ENCODE data around the gene RASGRP4.

The RASGRP4 gene

GRCh38 chr19:38395381-38396114 is 30.5 kb downstream of the RASGRP4 start:
- no peak overlapping the region for H3K4me3 ChIP-seq (ENCODE audit: insufficient read length, low read depth)
- peaks cover 11% of the 10 kb centered on the region for H3K36me3 ChIP-seq (ENCODE audit: insufficient read depth, insufficient read length, low read length)
- DNase-seq (ENCODE audit: low read depth, low spot score), result no peak
- H3K9me3 ChIP-seq (ENCODE audit: insufficient read depth, low read length), result no peaks in the 10 kb centered on the region
- peaks cover 6% of the 10 kb centered on the region for H3K27me3 ChIP-seq (ENCODE audit: insufficient read depth, insufficient read length)
- TF ChIP-seq SUZ12 (IDR thresholded peaks at IDR 0.05; ENCODE audit: extremely low read depth, insufficient read depth, insufficient read length) (no peak), YY1 (IDR thresholded peaks at IDR 0.05; ENCODE audit: insufficient read depth, insufficient read length) (no peak), ZNF274 (IDR thresholded peaks at IDR 0.05; ENCODE audit: low read depth, low read length) (no peak)
- H3K4me1 ChIP-seq (ENCODE audit: insufficient read depth, insufficient read length), result peaks cover 7% of the 10 kb centered on the region
- no peak overlapping the region for H3K9ac ChIP-seq (ENCODE audit: insufficient read length, low read depth)

- Histone ChIP-seq H3K9me3 (ENCODE audit: insufficient read depth, low read length) (no peaks in the 10 kb centered on the region), H3K36me3 (ENCODE audit: insufficient read depth, insufficient read length, low read length) (peaks cover 11% of the 10 kb centered on the region), H3K4me1 (ENCODE audit: insufficient read depth, insufficient read length) (peaks cover 7% of the 10 kb centered on the region), H3K27me3 (ENCODE audit: insufficient read depth, insufficient read length) (no peaks in the 10 kb centered on the region), H3K9ac (ENCODE audit: insufficient read length, low read depth) (no peak overlapping the region), H3K4me3 (ENCODE audit: insufficient read length, low read depth) (no peak overlapping the region)
- no peak for TF ChIP-seq YY1 (IDR thresholded peaks at IDR 0.05; ENCODE audit: insufficient read depth, insufficient read length)
- no peak for TF ChIP-seq ZNF274 (IDR thresholded peaks at IDR 0.05; ENCODE audit: low read depth, low read length)
- no peak for TF ChIP-seq SUZ12 (IDR thresholded peaks at IDR 0.05; ENCODE audit: extremely low read depth, insufficient read depth, insufficient read length)
- DNase-seq (ENCODE audit: low read depth, low spot score), result no peak
Measured at GRCh38 chr19:38394488-38394887, 31.5 kb downstream of the RASGRP4 start.

GRCh38 chr19:38392707-38393308 is 33.2 kb downstream of the RASGRP4 start:
- Histone ChIP-seq H3K36me3 (ENCODE audit: insufficient read depth, insufficient read length, low read length) (peaks cover 11% of the 10 kb centered on the region), H3K9ac (ENCODE audit: insufficient read length, low read depth) (no peak overlapping the region), H3K4me1 (ENCODE audit: insufficient read depth, insufficient read length) (peaks cover 7% of the 10 kb centered on the region), H3K9me3 (ENCODE audit: insufficient read depth, low read length) (no peaks in the 10 kb centered on the region), H3K4me3 (ENCODE audit: insufficient read length, low read depth) (no peak overlapping the region), H3K27me3 (ENCODE audit: insufficient read depth, insufficient read length) (no peaks in the 10 kb centered on the region)
- TF ChIP-seq YY1 (IDR thresholded peaks at IDR 0.05; ENCODE audit: insufficient read depth, insufficient read length), result no peak
- DNase-seq (ENCODE audit: low read depth, low spot score), result no peak

GRCh38 chr19:38391911-38392464 is 34.0 kb downstream of the RASGRP4 start:
- Histone ChIP-seq H3K9ac (ENCODE audit: insufficient read length, low read depth) (peak overlapping the region; percentile 33), H3K9me3 (ENCODE audit: insufficient read depth, low read length) (no peaks in the 10 kb centered on the region), H3K4me3 (ENCODE audit: insufficient read length, low read depth) (no peak overlapping the region), H3K36me3 (ENCODE audit: insufficient read depth, insufficient read length, low read length) (peaks cover 11% of the 10 kb centered on the region), H3K27me3 (ENCODE audit: insufficient read depth, insufficient read length) (no peaks in the 10 kb centered on the region), H3K4me1 (ENCODE audit: insufficient read depth, insufficient read length) (peaks cover 7% of the 10 kb centered on the region)
- DNase-seq (ENCODE audit: low read depth, low spot score), result no peak
- no peak for TF ChIP-seq ZNF274 (IDR thresholded peaks at IDR 0.05; ENCODE audit: low read depth, low read length)
- no peak for TF ChIP-seq YY1 (IDR thresholded peaks at IDR 0.05; ENCODE audit: insufficient read depth, insufficient read length)
- TF ChIP-seq SUZ12 (IDR thresholded peaks at IDR 0.05; ENCODE audit: extremely low read depth, insufficient read depth, insufficient read length), result no peak

- DNase-seq (ENCODE audit: low read depth, low spot score), result no peak
- no peaks in the 10 kb centered on the region for H3K9me3 ChIP-seq (ENCODE audit: insufficient read depth, low read length)
- H3K27me3 ChIP-seq (ENCODE audit: insufficient read depth, insufficient read length), result no peaks in the 10 kb centered on the region
- TF ChIP-seq YY1 (IDR thresholded peaks at IDR 0.05; ENCODE audit: insufficient read depth, insufficient read length) (no peak), SUZ12 (IDR thresholded peaks at IDR 0.05; ENCODE audit: extremely low read depth, insufficient read depth, insufficient read length) (no peak), ZNF274 (IDR thresholded peaks at IDR 0.05; ENCODE audit: low read depth, low read length) (no peak)
- peaks cover 18% of the 10 kb centered on the region for H3K36me3 ChIP-seq (ENCODE audit: insufficient read depth, insufficient read length, low read length)
- H3K4me1 ChIP-seq (ENCODE audit: insufficient read depth, insufficient read length), result peaks cover 7% of the 10 kb centered on the region
- peak overlapping the region; percentile 44 for H3K9ac ChIP-seq (ENCODE audit: insufficient read length, low read depth)
- H3K4me3 ChIP-seq (ENCODE audit: insufficient read length, low read depth), result no peak overlapping the region
Measured at GRCh38 chr19:38389957-38390924, 35.8 kb downstream of the RASGRP4 start.

GRCh38 chr19:38389101-38389925 is 36.7 kb downstream of the RASGRP4 start:
- Histone ChIP-seq H3K36me3 (ENCODE audit: insufficient read depth, insufficient read length, low read length) (peaks cover 23% of the 10 kb centered on the region), H3K4me3 (ENCODE audit: insufficient read length, low read depth) (peak overlapping the region; percentile 84), H3K4me1 (ENCODE audit: insufficient read depth, insufficient read length) (peaks cover 10% of the 10 kb centered on the region), H3K9ac (ENCODE audit: insufficient read length, low read depth) (peak overlapping the region; percentile 79), H3K9me3 (ENCODE audit: insufficient read depth, low read length) (no peaks in the 10 kb centered on the region), H3K27me3 (ENCODE audit: insufficient read depth, insufficient read length) (no peaks in the 10 kb centered on the region)
- no peak for DNase-seq (ENCODE audit: low read depth, low spot score)
- TF ChIP-seq SUZ12 (IDR thresholded peaks at IDR 0.05; ENCODE audit: extremely low read depth, insufficient read depth, insufficient read length) (no peak), YY1 (IDR thresholded peaks at IDR 0.05; ENCODE audit: insufficient read depth, insufficient read length) (no peak), ZNF274 (IDR thresholded peaks at IDR 0.05; ENCODE audit: low read depth, low read length) (no peak)
